Psoas muscle (tissue), 8 donors: ENCODE data around the gene KBTBD8. TPM values are rescaled to one million over a fixed set of nuclear protein-coding genes. Genes with fewer than 3 reads are reported as not detected.

Source experiments
- ATAC-seq, 4 donors: fragments of 200-7000 bp; cut with Tn5 transposase; one replicate each; pipeline ENCODE4 v1.9.1; 2020; ENCODE audit warnings: moderate library complexity in 3 of 4, mild to moderate bottlenecking in 2 of 4
- DNase-seq, 2 donors: peaks; one replicate each; pipeline ENCODE4 v3.0.0-alpha.2; 2020
- H3K27ac ChIP-seq: fragments of 200-600 bp; one replicate; pipeline ENCODE4 v1.8.0; 2022
- H3K27me3 ChIP-seq, 3 donors: fragments of 200-600 bp in 1 of 3; one replicate each; pipeline versions ENCODE4 v1.6.1 to v1.8.0; 2013 to 2022; ENCODE audit warnings: low read length in 2 of 3, mild to moderate bottlenecking in 2 of 3, moderate library complexity in 1 of 3; ENCODE audit not compliant: insufficient read depth in 3 of 3
- H3K36me3 ChIP-seq, 2 donors: fragments of 200-600 bp in 1 of 2; one replicate each; pipeline versions ENCODE4 v1.6.1 to v1.8.0; 2013 to 2022; ENCODE audit warnings: low read depth in 1 of 2, mild to moderate bottlenecking in 1 of 2, moderate library complexity in 1 of 2; ENCODE audit not compliant: insufficient read depth in 1 of 2
- H3K4me1 ChIP-seq: fragments of 200-600 bp; one replicate; pipeline ENCODE4 v1.8.0; 2022
- H3K4me3 ChIP-seq: fragments of 200-600 bp; one replicate; pipeline ENCODE4 v1.8.0; 2022; ENCODE audit warnings: mild to moderate bottlenecking
- H3K9me3 ChIP-seq: fragments of 200-600 bp; one replicate; pipeline ENCODE4 v1.8.0; 2022
- CTCF ChIP-seq: fragments of 200-600 bp; IDR thresholded peaks from one replicate; pipeline ENCODE4 v1.8.0; 2022; ENCODE audit warnings: antibody characterized with exemption
- WGBS, 3 donors: extraction: QIAGEN DNeasy Blood & Tissue Kit; methylation state at CpG; one replicate each; pipeline versions ENCODE4 v1.1.6 to v1.1.7; 2013; 5-methylcytosine and 5-hydroxymethylcytosine counted together
- intact Hi-C, 2 donors: fragments of 100-400 bp; cut with DNase I; formaldehyde crosslinking; loops; one replicate each; pipeline versions ENCODE4 v1.11.0 to v1.14.2; 2022
- polyA plus RNA-seq, 3 donors: library from polyadenylated mRNA; stranded (reverse); fragments of 200-250 nt; gene quantifications; one replicate each; pipeline ENCODE4 v1.2.3, GENCODE V29; 2013
- total RNA-seq, 4 donors: library from RNA; stranded (reverse); fragmentation: NEBNext Ultra II Directional in 2 of 4; extraction: Animal tissue kit (Norgen Biotek cat#: 25700) in 2 of 4; gene quantifications; one replicate each; pipeline versions ENCODE4 v1.2.1 to v1.2.4, GENCODE V29; 2021 to 2023
- donor health status: healthy with polysubstance abuse.
- donor health status: DM: no; HTN: no; CAD: no; lungs with moderate emphysema.
- donor health status: Bipolar disorder and iron deficiency.
- donor health status: healthy.
- donor health status: DM: yes; HTN: yes; CAD: no.
- donor health status: DM: no; HTN: no; CAD: no.
- donor health status: DM: no; HTN: no; CAD: no.
- donor health status: DM: yes; HTN: yes; CAD: no.

The KBTBD8 gene
- total and polyA plus RNA-seq, 7 donors: 1.8 to 11.2 (median 6.1) TPM

DNA sequence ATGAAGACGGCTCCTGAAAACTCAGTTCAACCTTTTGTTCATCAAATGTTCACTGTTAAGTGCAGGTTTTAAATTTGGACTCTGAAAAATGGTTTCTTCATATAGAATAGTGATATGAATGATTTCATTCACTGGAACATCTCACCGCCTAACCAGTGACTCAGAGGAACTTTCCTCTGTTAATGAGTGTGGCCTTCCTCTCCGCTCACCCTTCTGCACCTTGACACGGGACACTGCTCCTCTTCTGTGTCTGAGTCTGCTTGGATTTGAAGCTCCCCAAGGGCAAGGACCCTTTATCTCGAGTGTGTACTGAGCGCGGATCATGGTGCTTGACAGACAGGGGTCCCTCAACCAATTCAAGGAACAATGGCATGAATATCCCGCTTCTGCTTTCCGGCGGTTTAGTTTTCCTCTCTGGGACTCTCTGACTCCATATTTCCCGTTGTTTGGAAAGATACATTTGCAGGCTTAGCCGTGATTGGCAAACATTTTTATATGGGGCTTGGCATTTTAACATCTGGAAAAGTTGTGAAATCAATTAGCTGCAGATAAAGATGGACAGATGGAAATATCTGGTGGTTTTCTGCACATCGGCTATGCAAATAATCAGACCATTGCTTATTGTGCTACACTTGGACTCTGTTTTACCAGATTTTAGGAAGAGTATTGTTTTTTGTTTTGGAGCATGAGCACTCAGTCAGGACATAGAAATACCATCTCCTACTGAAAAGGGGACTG is 20.9 kb downstream of the KBTBD8 start:
- Histone ChIP-seq H3K4me3 (no peak overlapping the region), H3K27ac (no peak overlapping the region), H3K36me3 (no peaks in the 10 kb centered on the region), H3K9me3 (no peaks in the 10 kb centered on the region), H3K27me3 (no peaks in the 10 kb centered on the region), H3K4me1 (no peaks in the 10 kb centered on the region)
- no peak for TF ChIP-seq CTCF
- no peak for DNase-seq
- WGBS, 3 donors: 39 to 48% (median 42%) methylated on average over 13 of the region's 13 CpGs
- ATAC-seq: no peak
- intact Hi-C loops: loop anchor here in 1 of 2 donors (5.0 kb wide), 1 partner anchor 628 kb away; no protein-coding TSS in a partner anchor

DNA sequence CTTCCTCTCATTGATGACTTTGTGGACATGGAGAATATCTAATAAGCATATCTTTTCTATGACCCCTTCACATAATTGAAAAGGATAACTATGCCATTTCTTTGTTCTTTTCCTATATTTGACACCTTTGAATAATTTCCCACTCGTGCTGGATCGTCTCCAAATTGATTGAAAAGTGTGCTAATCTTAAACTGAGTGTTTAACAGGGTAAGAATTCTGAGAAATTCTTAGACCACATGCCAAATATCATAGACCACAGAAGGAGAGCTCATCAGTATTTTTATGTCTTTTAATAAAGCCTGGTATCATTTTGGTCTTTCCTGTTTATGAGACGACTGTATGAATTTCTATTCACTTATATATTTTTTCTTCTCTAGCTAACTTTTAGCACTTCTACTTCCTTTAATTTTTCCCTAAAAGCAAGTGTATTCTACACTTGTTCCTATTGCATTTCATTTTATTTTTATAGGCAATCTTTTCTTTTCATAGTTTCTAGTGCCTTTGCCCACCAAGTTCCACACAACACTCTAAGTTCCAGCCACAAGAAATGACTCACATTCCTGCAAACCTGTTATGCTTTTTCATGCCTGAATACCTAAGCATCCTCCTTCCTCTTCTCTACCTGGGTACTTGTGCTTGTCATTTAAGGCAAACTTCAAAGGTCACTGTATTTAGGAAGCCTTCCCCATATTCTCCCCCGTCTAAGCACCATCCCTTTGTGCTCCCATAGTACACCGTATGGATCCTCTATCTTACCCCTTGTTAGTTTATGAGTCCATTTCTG is 30.1 kb downstream of the KBTBD8 start:
- Histone ChIP-seq H3K4me1 (no peaks in the 10 kb centered on the region), H3K9me3 (no peaks in the 10 kb centered on the region), H3K27me3 (no peaks in the 10 kb centered on the region), H3K27ac (no peak overlapping the region), H3K4me3 (no peak overlapping the region), H3K36me3 (no peaks in the 10 kb centered on the region)
- ATAC-seq (no peak), DNase-seq (no peak)
- TF ChIP-seq CTCF: no peak
- intact Hi-C loops: no loop called here
- WGBS, 3 donors: 71 to 75% (median 72%) methylated on average over 5 of the region's 5 CpGs

GRCh38 chr3:67030785-67031740 is 33.0 kb downstream of the KBTBD8 start:
- ATAC-seq (no peak), DNase-seq (no peak)
- intact Hi-C loops: loop anchor here in 1 of 2 donors (10.0 kb wide), 1 partner anchor 56 kb away; no protein-coding TSS in a partner anchor
- TF ChIP-seq CTCF: no peak
- 49 to 65% (median 52%) methylated on average over 3 of the region's 3 CpGs for WGBS, 3 donors
- H3K4me3 ChIP-seq: no peak overlapping the region
- H3K4me1 ChIP-seq: no peaks in the 10 kb centered on the region
- H3K36me3 ChIP-seq: no peaks in the 10 kb centered on the region
- no peaks in the 10 kb centered on the region for H3K9me3 ChIP-seq
- H3K27me3 ChIP-seq: peaks cover 0 to 6% (median 0%) of the 10 kb centered on the region in 3 donors
- H3K27ac ChIP-seq: no peak overlapping the region

- ATAC-seq (no peak), DNase-seq (no peak)
- no peak overlapping the region for H3K4me3 ChIP-seq
- WGBS, 3 donors: 41 to 60% (median 52%) methylated on average over 1 of the region's 1 CpG
- TF ChIP-seq CTCF: no peak
- no peaks in the 10 kb centered on the region for H3K4me1 ChIP-seq
- intact Hi-C loops: loop anchor here in 1 of 2 donors (10.0 kb wide), 1 partner anchor 57 kb away; no protein-coding TSS in a partner anchor
- H3K27me3 ChIP-seq: peaks cover 0 to 6% (median 0%) of the 10 kb centered on the region in 3 donors
- no peaks in the 10 kb centered on the region for H3K36me3 ChIP-seq
- H3K9me3 ChIP-seq: no peaks in the 10 kb centered on the region
- H3K27ac ChIP-seq: no peak overlapping the region
Observed at GRCh38 chr3:67031986-67032385, 33.9 kb downstream of the KBTBD8 start.
